Prostate gland (tissue), 2 donors: ENCODE results near the gene SLC17A7.

Source experiments
- POLR2A ChIP-seq: fragments of 450-650 bp; IDR thresholded peaks from one replicate; pipeline ENCODE4 v1.6.1; 2016; ENCODE audit warnings: antibody characterized with exemption, mild to moderate bottlenecking
- TF ChIP-seq, protein P1 (sequence below), 4 experiments: fragments of 200-600 bp in 2 of 4; fragments of 450-650 bp in 2 of 4; sonication (generic) in 2 of 4; IDR thresholded peaks; 1 replicate in 3 of 4; 2 replicates in 1 of 4; pipeline ENCODE4 v1.5.1; 2016 to 2019; ENCODE audit warnings: antibody characterized with exemption in 4 of 4, mild to moderate bottlenecking in 2 of 4, moderate library complexity in 2 of 4

- TF ChIP-seq, protein P1, sequence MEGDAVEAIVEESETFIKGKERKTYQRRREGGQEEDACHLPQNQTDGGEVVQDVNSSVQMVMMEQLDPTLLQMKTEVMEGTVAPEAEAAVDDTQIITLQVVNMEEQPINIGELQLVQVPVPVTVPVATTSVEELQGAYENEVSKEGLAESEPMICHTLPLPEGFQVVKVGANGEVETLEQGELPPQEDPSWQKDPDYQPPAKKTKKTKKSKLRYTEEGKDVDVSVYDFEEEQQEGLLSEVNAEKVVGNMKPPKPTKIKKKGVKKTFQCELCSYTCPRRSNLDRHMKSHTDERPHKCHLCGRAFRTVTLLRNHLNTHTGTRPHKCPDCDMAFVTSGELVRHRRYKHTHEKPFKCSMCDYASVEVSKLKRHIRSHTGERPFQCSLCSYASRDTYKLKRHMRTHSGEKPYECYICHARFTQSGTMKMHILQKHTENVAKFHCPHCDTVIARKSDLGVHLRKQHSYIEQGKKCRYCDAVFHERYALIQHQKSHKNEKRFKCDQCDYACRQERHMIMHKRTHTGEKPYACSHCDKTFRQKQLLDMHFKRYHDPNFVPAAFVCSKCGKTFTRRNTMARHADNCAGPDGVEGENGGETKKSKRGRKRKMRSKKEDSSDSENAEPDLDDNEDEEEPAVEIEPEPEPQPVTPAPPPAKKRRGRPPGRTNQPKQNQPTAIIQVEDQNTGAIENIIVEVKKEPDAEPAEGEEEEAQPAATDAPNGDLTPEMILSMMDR (IDR thresholded peaks at IDR 0.05), result no peak
- no peak for TF ChIP-seq POLR2A
Observed at GRCh38 chr19:49489601-49490167, 48.4 kb upstream of the SLC17A7 start.
